Adrenal gland (tissue), 12 donors: Measurements from ENCODE around the gene PCK1. TPM values are rescaled to one million over a fixed set of nuclear protein-coding genes. Genes with fewer than 3 reads are reported as not detected.

ENCODE experiments used
- DNase-seq, 7 donors: peaks; one replicate each; pipeline ENCODE4 v3.0.0-alpha.2; 2019 to 2020
- H3K27ac ChIP-seq, 5 donors: fragments of 200-600 bp; sonication (generic) in 4 of 5; 1 replicate in 3 of 5; 2 replicates in 2 of 5; pipeline versions ENCODE4 v1.5.1 to v1.8.0; 2016 to 2020; ENCODE audit warnings: mild to moderate bottlenecking in 1 of 5
- H3K27me3 ChIP-seq: fragments of 200-600 bp; 2 replicates; pipeline ENCODE4 v1.8.0; 2021
- H3K36me3 ChIP-seq, 2 donors: fragments of 200-600 bp; replicated peaks in 1 of 2; 1 replicate in 1 of 2; 2 replicates in 1 of 2; pipeline versions ENCODE4 v1.5.1 to v1.8.0; 2018 to 2022
- H3K4me1 ChIP-seq, 2 donors: fragments of 200-600 bp; replicated peaks in 1 of 2; 1 replicate in 1 of 2; 2 replicates in 1 of 2; pipeline versions ENCODE4 v1.5.1 to v1.8.0; 2018 to 2021
- H3K4me3 ChIP-seq, 4 donors: fragments of 200-600 bp; sonication (generic) in 3 of 4; one replicate each; pipeline ENCODE4 v1.5.1; 2016 to 2018
- H3K9me3 ChIP-seq, 3 donors: fragments of 200-600 bp; sonication (generic) in 1 of 3; replicated peaks in 1 of 3; 1 replicate in 2 of 3; 2 replicates in 1 of 3; pipeline versions ENCODE4 v1.5.1 to v1.8.0; 2016 to 2021
- CTCF ChIP-seq, 6 experiments: fragments of 450-650 bp in 4 of 6; fragments of 200-600 bp in 2 of 6; sonication (generic) in 1 of 6; IDR thresholded peaks; 1 replicate in 5 of 6; 2 replicates in 1 of 6; pipeline versions ENCODE4 v1.5.1 to v1.8.0; 2016 to 2021; ENCODE audit warnings: antibody characterized with exemption in 6 of 6, mild to moderate bottlenecking in 2 of 6, moderate library complexity in 1 of 6
- POLR2A ChIP-seq, 2 donors: fragments of 450-650 bp; IDR thresholded peaks; one replicate each; pipeline ENCODE4 v1.6.1; 2017; ENCODE audit warnings: antibody characterized with exemption in 2 of 2, mild to moderate bottlenecking in 2 of 2, moderate library complexity in 1 of 2
- WGBS, 4 donors: extraction: QIAGEN DNeasy Blood & Tissue Kit in 2 of 4; methylation state at CpG; one replicate each; pipeline versions ENCODE4 v1.1.5 to v1.1.7; 2013 to 2017; 5-methylcytosine and 5-hydroxymethylcytosine counted together
- intact Hi-C, 2 donors: fragments of 100-400 bp; cut with DNase I; formaldehyde crosslinking; loops; one replicate each; pipeline versions ENCODE4 v1.14.1 to v1.15.0; 2022 to 2023
- polyA plus RNA-seq, 3 donors: library from polyadenylated mRNA; stranded (reverse); fragments of 200-250 nt in 2 of 3; fragments of 350-450 nt in 1 of 3; fragmentation: Illumina TruSeq in 1 of 3; extraction: RNeasy Lipid Tissue Mini Kit (QIAGEN cat#74804) in 1 of 3; gene quantifications; one replicate each; pipeline ENCODE4 v1.2.3, GENCODE V29; 2013 to 2014
- total RNA-seq, 9 donors: library from RNA; depleted of rRNA in 4 of 9; stranded (reverse); fragments of >200 nt in 4 of 9; fragments of 120-200 nt in 1 of 9; fragmentation: NEBNext Ultra II Directional in 1 of 9; extraction: Animal tissue kit (Norgen Biotek cat#: 25700) in 1 of 9; gene quantifications; one replicate each; pipeline versions ENCODE4 v1.1.0 to v1.2.4, GENCODE V29; 2013 to 2023
- donor health status: healthy with polysubstance abuse.
- donor health status: Bipolar disorder and iron deficiency.
- donor health status: DM: yes; HTN: yes; CAD: no.
- donor health status: DM: no; HTN: no; CAD: no.
- donor health status: DM: no; HTN: no; CAD: no.
- donor health status: DM: yes; HTN: yes; CAD: no.

PCK1 gene
- total and polyA plus RNA-seq, 12 donors, result 0.06 to 5.4 (median 0.65) TPM

- intact Hi-C loops, result loop anchor here (2.0 to 10.0 kb wide), 4 partner anchors 211 to 613 kb away; no protein-coding TSS in a partner anchor
- Histone ChIP-seq H3K36me3 (no peaks in the 10 kb centered on the region), H3K4me3 (no peak overlapping the region), H3K27me3 (no peaks in the 10 kb centered on the region), H3K4me1 (no peaks in the 10 kb centered on the region), H3K27ac (no peak overlapping the region), H3K9me3 (no peaks in the 10 kb centered on the region)
- 75 to 81% (median 79%) methylated on average over 5 to 25 of the region's 25 CpGs for WGBS, 4 donors
- no peak for DNase-seq
- TF ChIP-seq CTCF (IDR thresholded peaks at IDR 0.05) (no peak), POLR2A (IDR thresholded peaks at IDR 0.05) (no peak)
These were observed 34.4 kb downstream of the PCK1 start for GRCh38 chr20:57595041-57596030.

GRCh38 chr20:57596358-57596757 lies 35.4 kb downstream of the PCK1 start:
- Histone ChIP-seq H3K27me3 (no peaks in the 10 kb centered on the region), H3K9me3 (no peaks in the 10 kb centered on the region), H3K4me1 (no peaks in the 10 kb centered on the region), H3K4me3 (no peak overlapping the region), H3K27ac (no peak overlapping the region), H3K36me3 (no peaks in the 10 kb centered on the region)
- 50 to 64% (median 55%) methylated on average over 3 to 11 of the region's 11 CpGs for WGBS, 4 donors
- TF ChIP-seq POLR2A (IDR thresholded peaks at IDR 0.05), result no peak
- no peak for TF ChIP-seq CTCF (IDR thresholded peaks at IDR 0.05)
- no peak for DNase-seq
- intact Hi-C loops, result loop anchor here (2.0 to 10.0 kb wide), 4 partner anchors 212 to 612 kb away; no protein-coding TSS in a partner anchor

- Histone ChIP-seq H3K27ac (no peak overlapping the region), H3K4me1 (no peaks in the 10 kb centered on the region), H3K9me3 (no peaks in the 10 kb centered on the region), H3K27me3 (no peaks in the 10 kb centered on the region), H3K4me3 (no peak overlapping the region), H3K36me3 (no peaks in the 10 kb centered on the region)
- intact Hi-C loops, result loop anchor here (2.0 to 10.0 kb wide), 4 partner anchors 212 to 612 kb away; no protein-coding TSS in a partner anchor
- DNase-seq, result peak; percentile 32 to 72 (median 67)
- peak; percentile 63 to 93 (median 86) for TF ChIP-seq CTCF (IDR thresholded peaks at IDR 0.05)
- no peak for TF ChIP-seq POLR2A (IDR thresholded peaks at IDR 0.05)
- WGBS, 4 donors, result 20 to 63% (median 39%) methylated on average over 11 to 39 of the region's 39 CpGs
These were observed 36.4 kb downstream of the PCK1 start for GRCh38 chr20:57596998-57597939.
